ENCODE data around the gene SDC1.

Gene SDC1

GRCh38 chr2:20188851-20189250 is 36.1 kb downstream of the SDC1 start:
- in situ Hi-C loops (cut with MboI; ENCODE audit: low pct_unique_long_range_greater_than_20kb, low sequenced_read_pairs, unreplicated experiment): no loop called here
- DNase-seq (ENCODE audit: low spot score): no peak
- no peak for TF ChIP-seq CTCF (IDR thresholded peaks at IDR 0.05; ENCODE audit: extremely low read depth, insufficient read depth, missing control alignments)

GRCh38 chr2:20188201-20188600 is 36.7 kb downstream of the SDC1 start:
- no peak for TF ChIP-seq CTCF (IDR thresholded peaks at IDR 0.05; ENCODE audit: extremely low read depth, insufficient read depth, missing control alignments)
- no peak for DNase-seq (ENCODE audit: low spot score)
- in situ Hi-C loops (cut with MboI; ENCODE audit: low pct_unique_long_range_greater_than_20kb, low sequenced_read_pairs, unreplicated experiment): no loop called here

GRCh38 chr2:20187331-20187730 is 37.6 kb downstream of the SDC1 start:
- DNase-seq (ENCODE audit: low spot score): no peak
- no peak for TF ChIP-seq CTCF (IDR thresholded peaks at IDR 0.05; ENCODE audit: extremely low read depth, insufficient read depth, missing control alignments)
- in situ Hi-C loops (cut with MboI; ENCODE audit: low pct_unique_long_range_greater_than_20kb, low sequenced_read_pairs, unreplicated experiment): no loop called here

GRCh38 chr2:20186855-20187187 is 38.1 kb downstream of the SDC1 start:
- DNase-seq (ENCODE audit: low spot score): no peak
- TF ChIP-seq CTCF (IDR thresholded peaks at IDR 0.05; ENCODE audit: extremely low read depth, insufficient read depth, missing control alignments): no peak
- in situ Hi-C loops (cut with MboI; ENCODE audit: low pct_unique_long_range_greater_than_20kb, low sequenced_read_pairs, unreplicated experiment): no loop called here

- in situ Hi-C loops (cut with MboI; ENCODE audit: low pct_unique_long_range_greater_than_20kb, low sequenced_read_pairs, unreplicated experiment): no loop called here
- peak; percentile 61 for DNase-seq (ENCODE audit: low spot score)
- no peak for TF ChIP-seq CTCF (IDR thresholded peaks at IDR 0.05; ENCODE audit: extremely low read depth, insufficient read depth, missing control alignments)
Observed at GRCh38 chr2:20186078-20186854, 38.7 kb downstream of the SDC1 start.

GRCh38 chr2:20185176-20186022 is 39.5 kb downstream of the SDC1 start:
- in situ Hi-C loops (cut with MboI; ENCODE audit: low pct_unique_long_range_greater_than_20kb, low sequenced_read_pairs, unreplicated experiment): no loop called here
- DNase-seq (ENCODE audit: low spot score): no peak

More at GRCh38 chr2:20185176-20186022, 39.5 kb downstream of the SDC1 start:
- no peak for TF ChIP-seq CTCF (IDR thresholded peaks at IDR 0.05; ENCODE audit: extremely low read depth, insufficient read depth, missing control alignments)
